ENCODE results near the gene UNC5C. TPM values are rescaled to one million over a fixed set of nuclear protein-coding genes. Genes with fewer than 3 reads are reported as not detected.

The UNC5C gene
- total RNA-seq, 1 donor from 2014 or later = 0.97 TPM

DNA sequence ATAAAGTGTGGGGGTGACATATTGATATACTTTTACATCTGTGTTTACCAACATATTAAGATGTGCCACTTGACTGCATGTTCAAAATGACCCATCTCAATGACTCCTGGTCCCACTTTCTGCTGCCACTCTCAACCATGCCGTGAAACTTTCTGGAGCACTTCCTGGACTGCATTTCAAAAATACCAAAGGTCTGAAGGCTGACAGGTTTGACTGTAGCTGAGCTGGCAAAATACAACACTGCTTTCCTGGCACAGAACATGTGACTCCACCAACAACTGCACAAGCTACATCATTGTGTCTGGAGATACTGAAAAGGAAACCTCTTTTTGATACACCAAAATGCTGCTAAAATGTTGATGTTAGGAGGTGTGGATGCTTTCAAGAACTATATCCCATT lies 184.8 kb downstream of the UNC5C start:
- H3K9me3 Mint-ChIP-seq (ENCODE audit: unreplicated experiment) = no peaks in the 10 kb centered on the region
- H3K27ac Mint-ChIP-seq (ENCODE audit: unreplicated experiment) = no peak overlapping the region
- no peaks in the 10 kb centered on the region for H3K36me3 Mint-ChIP-seq (ENCODE audit: low read depth, unreplicated experiment)
- H3K27me3 Mint-ChIP-seq (ENCODE audit: unreplicated experiment) = no peaks in the 10 kb centered on the region
- no peaks in the 10 kb centered on the region for H3K4me1 Mint-ChIP-seq (ENCODE audit: unreplicated experiment)
- no peak for DNase-seq (ENCODE audit: low spot score)
- TF ChIP-seq, protein P1, sequence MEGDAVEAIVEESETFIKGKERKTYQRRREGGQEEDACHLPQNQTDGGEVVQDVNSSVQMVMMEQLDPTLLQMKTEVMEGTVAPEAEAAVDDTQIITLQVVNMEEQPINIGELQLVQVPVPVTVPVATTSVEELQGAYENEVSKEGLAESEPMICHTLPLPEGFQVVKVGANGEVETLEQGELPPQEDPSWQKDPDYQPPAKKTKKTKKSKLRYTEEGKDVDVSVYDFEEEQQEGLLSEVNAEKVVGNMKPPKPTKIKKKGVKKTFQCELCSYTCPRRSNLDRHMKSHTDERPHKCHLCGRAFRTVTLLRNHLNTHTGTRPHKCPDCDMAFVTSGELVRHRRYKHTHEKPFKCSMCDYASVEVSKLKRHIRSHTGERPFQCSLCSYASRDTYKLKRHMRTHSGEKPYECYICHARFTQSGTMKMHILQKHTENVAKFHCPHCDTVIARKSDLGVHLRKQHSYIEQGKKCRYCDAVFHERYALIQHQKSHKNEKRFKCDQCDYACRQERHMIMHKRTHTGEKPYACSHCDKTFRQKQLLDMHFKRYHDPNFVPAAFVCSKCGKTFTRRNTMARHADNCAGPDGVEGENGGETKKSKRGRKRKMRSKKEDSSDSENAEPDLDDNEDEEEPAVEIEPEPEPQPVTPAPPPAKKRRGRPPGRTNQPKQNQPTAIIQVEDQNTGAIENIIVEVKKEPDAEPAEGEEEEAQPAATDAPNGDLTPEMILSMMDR (IDR thresholded peaks at IDR 0.05; ENCODE audit: unreplicated experiment) = no peak
- H3K4me3 Mint-ChIP-seq (ENCODE audit: unreplicated experiment) = no peak overlapping the region

DNA sequence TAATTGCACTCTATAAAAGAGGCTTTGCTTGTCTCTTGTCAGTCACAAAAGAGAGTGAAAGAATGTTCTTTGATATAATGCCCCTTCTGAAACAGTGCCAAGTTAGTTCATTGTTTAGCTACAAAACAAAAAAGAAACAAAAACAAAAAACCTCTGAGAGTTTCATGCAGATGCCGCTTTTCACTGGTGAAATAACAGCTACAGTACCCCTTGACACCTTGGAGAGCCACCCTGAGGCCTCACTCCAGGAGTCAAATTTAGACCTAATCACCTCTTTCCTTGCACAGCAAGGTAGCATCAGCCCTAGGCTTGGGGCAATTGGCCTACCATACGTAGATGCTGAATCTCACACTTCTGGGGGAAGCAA lies 185.2 kb downstream of the UNC5C start:
- TF ChIP-seq, protein P1 (IDR thresholded peaks at IDR 0.05; ENCODE audit: unreplicated experiment) = no peak
- H3K4me1 Mint-ChIP-seq (ENCODE audit: unreplicated experiment) = no peaks in the 10 kb centered on the region
- no peaks in the 10 kb centered on the region for H3K9me3 Mint-ChIP-seq (ENCODE audit: unreplicated experiment)
- H3K4me3 Mint-ChIP-seq (ENCODE audit: unreplicated experiment) = no peak overlapping the region
- no peaks in the 10 kb centered on the region for H3K27me3 Mint-ChIP-seq (ENCODE audit: unreplicated experiment)
- H3K36me3 Mint-ChIP-seq (ENCODE audit: low read depth, unreplicated experiment) = no peaks in the 10 kb centered on the region
- DNase-seq (ENCODE audit: low spot score) = no peak
- H3K27ac Mint-ChIP-seq (ENCODE audit: unreplicated experiment) = no peak overlapping the region

GRCh38 chr4:95362906-95363558 lies 185.7 kb downstream of the UNC5C start:
- Mint-ChIP-seq H3K36me3 (ENCODE audit: low read depth, unreplicated experiment) (no peaks in the 10 kb centered on the region), H3K27ac (ENCODE audit: unreplicated experiment) (no peak overlapping the region), H3K27me3 (ENCODE audit: unreplicated experiment) (no peaks in the 10 kb centered on the region), H3K4me1 (ENCODE audit: unreplicated experiment) (no peaks in the 10 kb centered on the region), H3K4me3 (ENCODE audit: unreplicated experiment) (no peak overlapping the region), H3K9me3 (ENCODE audit: unreplicated experiment) (no peaks in the 10 kb centered on the region)
- TF ChIP-seq, protein P1 (IDR thresholded peaks at IDR 0.05; ENCODE audit: unreplicated experiment) = peak; percentile 43
- DNase-seq (ENCODE audit: low spot score) = peak; percentile 19

- TF ChIP-seq, protein P1 (IDR thresholded peaks at IDR 0.05; ENCODE audit: unreplicated experiment) = no peak
- H3K9me3 Mint-ChIP-seq (ENCODE audit: unreplicated experiment) = no peaks in the 10 kb centered on the region
- no peaks in the 10 kb centered on the region for H3K36me3 Mint-ChIP-seq (ENCODE audit: low read depth, unreplicated experiment)
- no peak overlapping the region for H3K27ac Mint-ChIP-seq (ENCODE audit: unreplicated experiment)
- DNase-seq (ENCODE audit: low spot score) = no peak
- no peak overlapping the region for H3K4me3 Mint-ChIP-seq (ENCODE audit: unreplicated experiment)
- H3K4me1 Mint-ChIP-seq (ENCODE audit: unreplicated experiment) = no peaks in the 10 kb centered on the region
- H3K27me3 Mint-ChIP-seq (ENCODE audit: unreplicated experiment) = no peaks in the 10 kb centered on the region
Observed at GRCh38 chr4:95362066-95362465, 186.7 kb downstream of the UNC5C start.

- Mint-ChIP-seq H3K27ac (ENCODE audit: unreplicated experiment) (no peak overlapping the region), H3K4me3 (ENCODE audit: unreplicated experiment) (no peak overlapping the region), H3K27me3 (ENCODE audit: unreplicated experiment) (no peaks in the 10 kb centered on the region), H3K4me1 (ENCODE audit: unreplicated experiment) (no peaks in the 10 kb centered on the region), H3K36me3 (ENCODE audit: low read depth, unreplicated experiment) (no peaks in the 10 kb centered on the region), H3K9me3 (ENCODE audit: unreplicated experiment) (no peaks in the 10 kb centered on the region)
- TF ChIP-seq, protein P1 (IDR thresholded peaks at IDR 0.05; ENCODE audit: unreplicated experiment) = no peak
- no peak for DNase-seq (ENCODE audit: low spot score)
Observed at GRCh38 chr4:95361696-95361965, 187.1 kb downstream of the UNC5C start.
